NCI-H128 (cell line): ENCODE data around the gene RAB11FIP2.
"Not testable (repeated sequence)": the region's sequence is repeated elsewhere in the genome, so short reads cannot be mapped to it uniquely, and the experiment has no call there.

Experiments used
- DNase-seq: peaks from one replicate; lab custom pipeline; 2025; ENCODE audit not compliant: unreplicated experiment; lab: John Stamatoyannopoulos, UW

RAB11FIP2 gene, protein sequence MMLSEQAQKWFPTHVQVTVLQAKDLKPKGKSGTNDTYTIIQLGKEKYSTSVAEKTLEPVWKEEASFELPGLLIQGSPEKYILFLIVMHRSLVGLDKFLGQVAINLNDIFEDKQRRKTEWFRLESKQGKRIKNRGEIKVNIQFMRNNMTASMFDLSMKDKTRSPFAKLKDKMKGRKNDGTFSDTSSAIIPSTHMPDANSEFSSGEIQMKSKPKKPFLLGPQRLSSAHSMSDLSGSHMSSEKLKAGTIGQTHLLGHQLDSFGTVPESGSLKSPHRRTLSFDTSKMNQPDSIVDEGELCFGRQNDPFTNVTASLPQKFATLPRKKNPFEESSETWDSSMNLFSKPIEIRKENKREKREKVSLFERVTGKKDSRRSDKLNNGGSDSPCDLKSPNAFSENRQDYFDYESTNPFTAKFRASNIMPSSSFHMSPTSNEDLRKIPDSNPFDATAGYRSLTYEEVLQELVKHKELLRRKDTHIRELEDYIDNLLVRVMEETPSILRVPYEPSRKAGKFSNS

DNA sequence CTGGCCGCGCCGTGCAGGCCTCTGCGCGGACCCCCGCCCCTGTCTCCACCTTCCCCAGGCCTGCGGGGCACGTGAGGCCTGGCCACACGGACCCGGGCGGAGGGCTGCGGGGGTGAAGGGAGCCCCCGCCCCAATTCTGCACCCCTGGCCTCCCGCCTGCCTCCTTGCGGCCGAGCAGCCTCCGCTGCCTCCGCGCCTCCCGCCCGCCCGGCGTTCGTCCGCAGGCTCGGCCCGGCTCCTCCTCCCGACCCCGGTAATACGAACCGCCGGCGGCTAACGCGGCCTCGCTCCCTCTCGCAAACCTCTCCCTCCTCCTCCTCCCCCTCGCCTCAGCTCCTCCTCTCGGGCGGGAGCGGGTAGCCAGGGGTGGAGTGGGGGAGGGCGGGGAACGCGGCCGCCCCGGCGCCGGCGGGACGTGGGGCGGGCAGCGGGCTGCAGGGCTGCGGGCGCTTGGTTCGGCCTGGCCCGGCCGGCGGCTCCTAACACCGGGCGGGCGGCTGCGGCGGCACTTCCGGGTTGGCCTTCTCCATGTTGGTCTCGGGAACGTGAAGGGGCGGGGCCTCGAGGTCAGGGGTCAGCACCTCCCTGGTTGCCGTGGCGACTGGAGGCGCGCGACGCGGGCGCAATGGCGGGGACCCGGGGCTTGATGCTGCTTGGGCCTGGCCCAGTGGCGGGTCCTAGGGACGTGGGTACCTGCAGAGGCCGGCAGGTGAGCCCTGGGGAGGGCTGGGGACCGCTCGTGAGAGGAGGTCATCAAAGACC is at the start of gene RAB11FIP2:
TSS of gene RAB11FIP2 (minus strand) at position 547 of the 762 bp plus-strand sequence. CDS start 778 bp downstream, outside the sequence.
- DNase-seq: peak; percentile 82

DNA sequence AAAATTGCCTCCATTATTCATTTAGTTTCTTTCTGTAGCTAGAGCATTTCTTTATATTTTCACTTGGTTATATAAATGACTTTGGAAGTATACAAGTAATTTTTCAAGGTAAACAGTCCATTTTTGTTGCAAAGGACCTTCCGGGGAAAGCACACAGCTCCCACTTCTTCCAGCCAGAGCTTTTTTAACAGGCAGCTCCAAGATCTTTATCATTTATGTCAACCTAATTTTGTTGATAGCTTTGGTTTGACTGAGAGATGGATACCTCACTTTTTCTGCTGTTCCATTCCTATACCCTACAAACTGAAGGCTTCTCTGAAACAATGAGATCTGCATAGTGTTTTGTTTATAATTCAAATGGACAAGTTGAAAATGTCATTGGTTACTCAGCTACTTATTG is 49.3 kb upstream of the RAB11FIP2 start:
- DNase-seq: no peak

- no peak for DNase-seq
Observed at GRCh38 chr10:118092209-118092608, 45.5 kb upstream of the RAB11FIP2 start.

DNA sequence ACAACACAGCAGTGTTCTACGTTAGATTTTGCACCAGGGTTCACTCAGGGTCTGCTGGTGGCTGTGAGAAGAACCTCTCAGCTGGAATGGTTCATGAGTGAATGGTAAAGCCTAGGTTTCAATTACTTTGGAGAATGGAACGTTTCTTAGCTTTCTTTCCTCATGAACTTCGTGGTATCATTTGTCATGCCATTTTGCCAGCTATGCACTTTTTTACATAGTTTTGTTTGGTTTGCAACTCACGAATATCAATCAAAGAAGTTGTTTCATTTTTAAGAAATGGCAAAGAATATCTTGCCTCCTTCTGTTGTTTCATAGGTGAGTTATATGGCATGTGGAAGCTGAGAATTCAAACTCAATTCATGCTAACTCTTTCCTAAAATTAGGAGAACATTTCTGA is 34.1 kb upstream of the RAB11FIP2 start:
- no peak for DNase-seq

GRCh38 chr10:118076705-118077104 is 30.0 kb upstream of the RAB11FIP2 start:
- no peak for DNase-seq

DNA sequence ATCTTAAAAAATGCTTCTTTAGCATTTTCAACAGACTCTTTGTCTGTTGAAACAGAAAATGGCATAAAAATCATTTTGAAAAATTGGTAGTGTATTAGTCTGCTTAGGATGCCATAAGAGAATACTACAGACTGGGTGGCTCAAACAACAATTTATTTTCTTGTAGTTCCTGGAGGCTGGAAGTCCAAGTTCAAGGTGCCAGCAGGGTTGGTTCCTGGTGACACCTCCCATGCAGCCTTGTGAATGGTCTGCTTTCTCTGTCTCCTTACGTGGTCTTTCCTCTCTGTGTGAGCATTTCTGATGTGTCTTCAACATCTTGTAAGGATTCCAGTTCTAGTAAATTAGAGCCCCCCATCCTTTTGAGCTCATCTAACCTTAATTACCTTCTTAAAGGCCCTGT is 26.1 kb upstream of the RAB11FIP2 start:
- DNase-seq: no peak

DNA sequence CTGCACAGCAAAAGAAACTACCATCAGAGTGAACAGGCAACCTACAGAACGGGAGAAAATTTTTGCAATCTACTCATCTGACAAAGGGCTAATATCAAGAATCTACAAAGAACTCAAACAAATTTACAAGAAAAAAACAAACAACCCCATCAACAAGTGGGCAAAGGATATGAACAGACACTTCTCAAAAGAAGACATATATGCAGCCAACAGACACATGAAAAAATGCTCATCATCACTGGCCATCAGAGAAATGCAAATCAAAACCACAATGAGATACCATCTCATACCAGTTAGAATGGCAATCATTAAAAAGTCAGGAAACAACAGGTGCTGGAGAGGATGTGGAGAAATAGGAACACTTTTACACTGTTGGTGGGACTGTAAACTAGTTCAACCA is 20.6 kb upstream of the RAB11FIP2 start:
- DNase-seq: not testable (repeated sequence)

DNA sequence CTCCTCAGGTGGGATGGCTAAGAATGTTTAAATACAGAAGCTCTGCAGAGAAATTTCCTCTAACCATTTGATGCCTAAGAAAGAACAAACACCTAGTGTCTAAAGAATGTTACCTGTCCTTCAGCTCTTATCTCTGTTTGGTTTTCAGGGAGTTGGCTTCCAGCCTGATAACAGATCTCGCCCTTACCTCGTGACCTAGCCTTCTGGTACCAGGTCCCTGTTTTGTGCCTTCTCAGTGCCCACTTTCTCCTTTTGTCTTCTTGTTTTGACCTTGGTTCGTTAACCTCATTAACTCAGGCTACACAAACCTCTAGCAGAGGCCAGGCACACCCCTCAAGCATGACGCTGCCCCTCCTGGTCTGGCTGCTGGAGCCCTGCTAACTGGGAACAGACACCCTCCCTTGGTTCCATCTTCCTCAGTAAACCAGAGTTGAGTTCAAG is 16.1 kb upstream of the RAB11FIP2 start:
- DNase-seq: no peak

DNA sequence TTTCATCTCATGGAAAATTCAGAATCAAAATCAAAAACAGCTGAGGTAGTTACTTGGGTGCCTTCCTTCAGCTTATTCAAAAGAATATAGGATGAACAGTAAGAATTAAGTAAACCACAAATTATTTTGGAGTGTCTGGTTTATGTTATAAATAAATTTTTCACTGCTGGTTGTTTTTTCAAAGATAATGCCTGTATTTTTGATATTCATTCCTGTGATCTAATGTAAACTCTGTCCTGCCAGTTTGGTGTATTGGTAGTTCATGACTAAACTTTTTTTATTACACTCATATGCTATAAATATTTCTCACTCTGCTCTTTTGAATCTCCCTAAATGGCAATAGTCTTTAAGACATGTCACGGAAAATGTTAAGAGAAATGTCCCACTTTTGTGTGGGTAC is 11.6 kb upstream of the RAB11FIP2 start:
- DNase-seq: no peak

DNA sequence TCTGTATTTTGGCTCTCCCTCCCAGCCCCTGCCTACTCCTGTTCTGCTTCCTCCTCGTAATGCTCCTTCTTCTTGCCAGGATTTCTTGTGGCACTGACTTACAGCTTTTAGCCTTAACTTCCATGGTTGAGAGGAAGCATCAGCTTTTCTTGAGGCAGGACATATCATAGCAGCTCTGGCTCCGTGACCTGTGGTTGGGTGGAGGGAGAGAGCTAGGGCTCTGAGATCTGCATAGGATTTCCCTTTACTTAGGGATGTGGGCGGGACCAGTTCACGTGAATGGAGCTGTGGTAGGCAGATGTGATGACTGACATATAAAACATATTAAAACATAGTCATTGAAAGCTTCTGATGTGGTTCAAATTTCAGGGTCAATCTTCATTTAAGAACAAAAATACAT is 10.6 kb upstream of the RAB11FIP2 start:
- DNase-seq: no peak

DNA sequence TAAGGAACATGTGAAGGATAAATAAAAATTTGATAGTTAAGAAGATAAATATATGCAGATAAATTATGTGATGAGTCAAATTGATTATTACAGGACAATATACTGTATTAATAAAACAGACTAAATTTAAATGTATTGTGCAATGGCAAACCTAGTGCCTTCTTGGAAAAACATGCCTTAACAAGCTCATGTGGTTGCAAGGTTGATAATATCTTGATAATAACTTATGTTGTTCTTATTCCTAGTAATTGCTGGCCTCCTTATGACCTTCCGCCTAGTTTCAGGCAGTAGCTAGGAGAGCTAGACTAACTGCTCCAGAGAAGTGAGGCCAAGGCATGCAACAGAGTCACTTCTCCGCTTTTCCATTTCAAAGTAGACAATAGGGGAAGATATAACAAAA is 7.6 kb upstream of the RAB11FIP2 start:
- no peak for DNase-seq

DNA sequence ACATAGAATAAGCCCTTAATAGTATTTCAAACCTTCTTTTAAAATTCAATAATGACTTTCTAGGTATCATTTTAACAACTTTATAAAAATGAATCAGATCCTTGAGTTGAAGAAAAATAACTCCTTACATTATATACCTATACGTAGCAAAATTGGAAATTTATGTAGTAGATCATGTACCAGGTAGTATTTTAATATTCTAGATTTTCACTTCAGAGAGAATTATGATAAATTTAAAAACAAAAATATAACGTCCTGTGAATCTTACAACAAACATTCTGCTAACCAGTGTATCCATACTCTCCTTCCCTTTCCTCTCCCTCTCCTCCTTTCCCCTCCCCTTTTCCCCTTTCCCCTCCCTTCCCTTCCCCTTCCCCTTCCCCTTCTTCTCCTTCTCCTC is 6.1 kb upstream of the RAB11FIP2 start:
- no peak for DNase-seq

DNA sequence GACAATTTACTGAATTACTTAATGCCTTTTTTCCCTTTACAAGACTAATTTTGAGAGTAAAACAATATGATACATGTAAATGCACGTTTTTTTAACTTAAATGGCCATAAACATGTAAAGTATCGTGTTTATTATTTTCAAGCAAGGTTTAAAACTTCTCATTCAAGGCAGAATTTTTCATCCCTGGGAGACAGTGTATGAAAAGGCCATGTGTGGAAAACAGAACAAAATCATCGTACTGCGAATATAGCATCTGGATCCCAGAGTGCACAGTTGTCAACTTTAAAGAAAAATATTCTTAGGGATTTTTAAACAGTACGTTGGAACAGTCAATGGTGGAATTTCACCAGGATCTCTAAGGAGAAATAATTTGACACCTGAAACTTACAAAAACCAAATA is 1.1 kb upstream of the RAB11FIP2 start:
- DNase-seq: no peak

DNA sequence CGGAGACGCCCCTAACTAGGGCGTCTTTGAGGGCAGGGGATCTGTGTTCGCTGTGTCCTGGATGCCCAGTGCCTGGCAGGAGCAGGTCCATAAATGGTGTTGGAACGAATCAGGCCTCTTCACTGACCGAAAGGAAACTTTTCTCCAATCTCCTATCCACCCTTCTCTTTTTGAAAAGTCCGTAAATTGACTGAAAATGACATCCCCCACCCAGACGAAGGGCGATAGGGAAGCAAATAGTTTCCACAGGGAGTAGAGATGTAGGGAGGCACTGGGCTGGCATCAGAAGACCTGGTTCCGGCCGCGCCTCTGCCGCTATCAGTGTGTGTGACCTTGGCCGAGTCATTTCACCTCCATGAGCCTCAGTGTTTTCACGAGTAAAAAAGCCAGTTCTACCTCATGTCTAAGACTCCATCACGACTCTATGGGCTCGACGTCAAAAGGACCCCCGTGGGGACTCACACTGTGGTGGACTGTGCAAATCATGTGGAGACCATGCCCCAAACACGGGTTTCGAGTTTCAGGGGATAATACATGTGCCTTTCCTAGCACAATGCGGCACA is 497 bp upstream of the RAB11FIP2 start:
- DNase-seq: no peak

GRCh38 chr10:118045837-118046394 is 825 bp downstream of the RAB11FIP2 start:
- no peak for DNase-seq

DNA sequence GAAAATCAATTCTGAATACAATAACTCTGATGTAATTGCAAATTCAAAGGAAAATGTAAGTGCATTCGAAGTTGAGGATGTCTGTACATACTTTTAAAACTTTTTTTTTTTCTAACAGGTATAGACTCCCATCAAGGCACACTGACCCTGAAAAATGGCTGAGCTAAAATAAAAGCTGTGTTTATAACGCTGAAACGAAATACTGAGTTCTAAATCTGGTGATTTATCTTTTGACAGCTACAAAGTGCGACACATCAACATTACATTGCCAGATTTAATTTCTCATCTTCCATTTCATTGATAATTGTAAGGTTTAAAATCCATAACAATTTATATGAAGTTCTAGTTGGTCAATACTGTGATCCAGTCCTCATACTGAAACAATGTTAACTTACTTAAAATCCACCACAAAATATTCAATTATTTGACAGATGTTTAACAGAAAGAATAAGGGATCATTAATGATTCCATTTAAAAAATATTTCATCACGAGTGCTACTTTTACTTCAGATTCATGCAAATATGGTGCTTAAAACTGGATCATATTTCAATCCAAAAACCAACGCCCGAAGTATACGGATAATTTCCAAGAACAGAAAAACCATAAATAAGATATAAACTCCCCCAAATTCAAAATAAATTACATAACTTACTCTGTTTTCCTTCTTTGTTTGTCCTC is 1.4 kb downstream of the RAB11FIP2 start:
- no peak for DNase-seq

- no peak for DNase-seq
Observed at GRCh38 chr10:118042827-118043242, 3.9 kb downstream of the RAB11FIP2 start.

DNA sequence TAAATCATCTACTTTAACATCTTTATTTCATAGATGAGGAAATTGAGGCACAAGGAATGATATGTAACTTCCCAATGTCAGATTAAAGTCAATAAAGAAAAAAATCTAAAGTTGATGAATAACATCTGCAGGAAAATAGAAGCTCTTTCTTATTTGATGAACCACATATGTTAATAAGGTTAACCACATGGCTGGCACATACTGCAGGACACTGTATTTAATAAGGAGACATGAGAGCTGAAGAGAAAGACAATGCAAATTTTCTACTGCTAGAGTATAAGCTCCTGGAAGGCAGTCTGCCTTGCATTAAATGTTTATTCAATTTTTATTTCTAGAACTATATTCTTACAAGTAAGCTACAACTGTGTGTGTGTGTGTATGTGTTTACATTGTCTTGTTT is 4.4 kb downstream of the RAB11FIP2 start:
- no peak for DNase-seq

DNA sequence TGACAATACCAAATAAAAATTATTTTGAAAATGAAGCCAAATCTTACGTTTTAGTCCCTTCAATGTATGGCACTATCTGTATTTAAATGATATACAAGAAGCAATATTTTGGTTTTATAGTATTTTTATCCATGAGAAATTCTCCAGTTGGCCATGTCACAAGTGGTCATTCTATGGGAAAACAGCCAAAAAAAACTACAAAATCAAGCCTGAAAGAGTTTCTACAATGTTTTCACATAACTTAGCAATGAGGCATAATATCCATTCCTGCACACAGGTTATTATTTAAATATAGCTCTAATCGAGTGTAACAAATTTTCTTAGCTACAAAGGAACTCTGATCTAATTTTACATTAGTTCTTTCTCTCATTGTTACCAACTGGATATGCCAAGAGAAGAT is 5.4 kb downstream of the RAB11FIP2 start:
- no peak for DNase-seq

DNA sequence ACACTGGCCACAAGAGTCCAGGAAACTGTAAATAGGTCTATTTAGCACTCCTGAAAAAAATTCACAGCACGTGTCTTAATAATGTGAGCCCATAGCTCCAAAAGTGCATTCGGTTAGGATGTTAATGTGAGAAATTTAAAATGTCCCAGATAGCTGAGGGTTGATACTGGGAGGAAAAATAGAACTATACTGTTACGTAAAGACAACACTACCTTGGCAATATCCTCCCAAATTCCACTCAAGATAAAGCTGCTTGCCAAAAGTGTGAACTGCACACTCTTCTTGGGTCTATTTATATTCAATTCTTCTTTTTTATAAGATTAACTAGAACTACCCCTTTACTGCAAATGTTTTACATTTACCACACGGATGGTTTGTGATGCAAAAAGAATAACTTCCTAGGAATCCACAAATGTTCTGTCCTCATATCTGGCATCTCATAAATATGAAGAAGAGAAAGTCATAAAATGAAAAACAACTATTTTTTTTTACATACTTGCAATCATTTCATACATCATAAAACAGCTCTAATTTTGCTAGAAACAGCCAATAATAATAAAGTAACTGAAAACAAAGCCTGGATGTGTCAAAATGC is 10.4 kb downstream of the RAB11FIP2 start:
- DNase-seq: no peak
